PC-9 (cell line): ENCODE data around the gene FXYD4. TPM values are rescaled to one million over a fixed set of nuclear protein-coding genes. Genes with fewer than 3 reads are reported as not detected.

Experiments used
- BruUV-seq: library from RNA; stranded (reverse); fragments of 400-500 nt; replicated peaks from 2 replicates; lab custom pipeline; 2021; lab: Mats Ljungman, UMichigan
- CTCF ChIA-PET: fragments of 300-600 bp; sonication (Branson Sonifier 250); formaldehyde crosslinking; loops from one replicate; lab custom pipeline; 2022; ENCODE audit warnings: antibody characterized with exemption; lab: Charles Lee
- POLR2A ChIA-PET: fragments of 300-600 bp; sonication (Branson Sonifier 250); formaldehyde crosslinking; loops from one replicate; lab custom pipeline; 2022; ENCODE audit warnings: antibody characterized with exemption; ENCODE audit not compliant: unreplicated experiment; lab: Charles Lee
- DNase-seq, 2 experiments: peaks; one replicate each; pipeline versions ENCODE4 v3.0.0 to v3.0.0-alpha.2; 2015 to 2022; ENCODE audit warnings: mixed read lengths in 1 of 2
- H2AFZ ChIP-seq: fragments of 200-600 bp; sonication (generic); 2 replicates; pipeline ENCODE4 v1.8.1; 2017; ENCODE audit warnings: antibody characterized with exemption
- H3F3A ChIP-seq: fragments of 200-600 bp; sonication (generic); 2 replicates; pipeline ENCODE4 v1.8.1; 2017; ENCODE audit warnings: antibody characterized with exemption, mild to moderate bottlenecking, low read depth; ENCODE audit not compliant: insufficient read depth
- H3K27ac ChIP-seq: fragments of 200-600 bp; sonication (generic); 2 replicates; pipeline ENCODE4 v1.6.1; 2016; ENCODE audit warnings: mixed run types
- H3K27me3 ChIP-seq: fragments of 200-600 bp; sonication (generic); 2 replicates; pipeline ENCODE4 v1.6.1; 2016; ENCODE audit warnings: low read depth, mixed run types; ENCODE audit not compliant: insufficient read depth
- H3K36me3 ChIP-seq: fragments of 200-600 bp; sonication (generic); 2 replicates; pipeline ENCODE4 v1.6.1; 2016; ENCODE audit warnings: low read depth, mixed run types
- H3K4me1 ChIP-seq: fragments of 200-600 bp; sonication (generic); replicated peaks from 2 replicates; pipeline ENCODE4 v1.6.1; 2016; ENCODE audit warnings: mixed run types; ENCODE audit not compliant: insufficient read depth
- H3K4me2 ChIP-seq: fragments of 200-600 bp; sonication (generic); 2 replicates; pipeline ENCODE4 v1.6.1; 2017; ENCODE audit warnings: mixed run types
- H3K4me3 ChIP-seq: fragments of 200-600 bp; sonication (generic); 2 replicates; pipeline ENCODE4 v1.6.1; 2016; ENCODE audit warnings: mixed run types
- H3K79me2 ChIP-seq: fragments of 200-600 bp; sonication (generic); 2 replicates; pipeline ENCODE4 v1.6.1; 2017; ENCODE audit warnings: low read depth, mixed run types
- H3K9me2 ChIP-seq: fragments of 200-600 bp; sonication (generic); 2 replicates; pipeline ENCODE4 v1.8.1; 2017; ENCODE audit warnings: mild to moderate bottlenecking; ENCODE audit not compliant: insufficient read depth
- H3K9me3 ChIP-seq: fragments of 200-600 bp; sonication (generic); 2 replicates; pipeline ENCODE4 v1.8.1; 2016; ENCODE audit warnings: low read depth; ENCODE audit not compliant: insufficient read depth
- H4K20me1 ChIP-seq: fragments of 200-600 bp; sonication (generic); 2 replicates; pipeline ENCODE4 v1.8.1; 2017; ENCODE audit not compliant: insufficient read depth
- EZH2 ChIP-seq: fragments of 200-600 bp; sonication (generic); IDR thresholded peaks from 2 replicates; pipeline ENCODE4 v1.8.0; 2017; ENCODE audit warnings: antibody characterized with exemption, low read depth
- intact Hi-C: fragments of 100-400 bp; cut with micrococcal nuclease; formaldehyde crosslinking; loops from one replicate; pipeline ENCODE4 v1.10.0; 2022; ENCODE audit not compliant: unreplicated experiment
- total RNA-seq: library from RNA; stranded (reverse); gene quantifications from 2 replicates; pipeline ENCODE4 v1.2.3, GENCODE V29; 2021
- TF ChIP-seq, protein P1 (sequence below): fragments of 200-600 bp; sonication (generic); conservative IDR thresholded peaks from 2 replicates; pipeline ENCODE4 v1.6.1; 2017; ENCODE audit warnings: mixed run types, antibody characterized with exemption, mild to moderate bottlenecking, moderate library complexity

Gene FXYD4
- total RNA-seq, 1 experiment from 2014 or later: not detected

DNA sequence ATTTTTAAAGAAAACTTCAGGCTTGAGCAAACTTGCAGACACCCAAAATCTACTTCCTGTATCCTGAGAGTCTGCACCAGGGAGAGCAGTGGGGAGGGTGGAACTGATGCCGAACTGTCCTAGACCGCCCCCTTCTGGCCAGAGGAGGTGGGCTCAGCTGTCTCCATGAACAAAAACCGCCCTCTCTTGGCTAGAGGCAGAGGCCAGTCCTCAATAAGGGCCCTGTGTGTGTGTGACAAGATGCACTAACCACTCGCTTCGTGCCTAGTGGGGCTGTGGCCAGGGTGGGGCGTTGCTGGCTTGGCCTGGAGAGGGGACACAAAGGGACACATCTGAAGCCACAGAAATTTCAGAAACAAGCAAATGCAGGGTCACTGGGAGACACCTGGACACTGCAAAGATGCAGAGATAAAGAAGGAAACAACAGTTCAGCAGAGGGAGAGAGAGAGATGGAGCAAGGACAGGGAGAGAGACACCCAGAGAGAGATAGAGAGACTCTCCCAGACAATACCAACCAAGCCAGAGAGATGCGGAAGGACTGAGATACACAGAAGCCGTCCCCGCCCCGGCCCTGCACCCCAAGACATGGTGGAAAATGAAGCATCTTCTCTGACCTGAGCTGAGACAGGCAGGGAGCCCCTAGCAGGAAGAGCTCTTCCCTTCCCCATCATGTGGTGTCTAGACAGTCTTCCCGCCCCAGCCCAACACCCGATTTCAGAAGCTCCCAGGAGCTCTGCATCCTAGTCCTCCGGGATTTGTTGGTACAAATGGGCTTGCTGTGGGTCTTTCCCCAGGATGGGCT is 22.7 kb upstream of the FXYD4 start:
- no peaks in the 10 kb centered on the region for H4K20me1 ChIP-seq
- H3K4me2 ChIP-seq: peak overlapping the region; percentile 3; the same call in 1 of the 2 replicates
- H3K9me3 ChIP-seq: no peaks in the 10 kb centered on the region
- H3K27me3 ChIP-seq: no peaks in the 10 kb centered on the region
- intact Hi-C loops: loop anchor here (1.0 to 2.0 kb wide), 5 partner anchors 55 to 482 kb away; no protein-coding TSS in a partner anchor
- CTCF ChIA-PET: interaction anchor here (0.6 to 1.1 kb wide), 2 partner anchors 56 to 146 kb away, joined by 3 read pairs; no protein-coding TSS in a partner anchor
- H3K4me3 ChIP-seq: no peak overlapping the region
- H3K9me2 ChIP-seq: no peaks in the 10 kb centered on the region
- H3K27ac ChIP-seq: no peak overlapping the region
- no peaks in the 10 kb centered on the region for H3K36me3 ChIP-seq
- no TSS peak for BruUV-seq
- peaks cover 23% of the 10 kb centered on the region for H3F3A ChIP-seq
- TF ChIP-seq EZH2: no peak
- TF ChIP-seq, protein P1, sequence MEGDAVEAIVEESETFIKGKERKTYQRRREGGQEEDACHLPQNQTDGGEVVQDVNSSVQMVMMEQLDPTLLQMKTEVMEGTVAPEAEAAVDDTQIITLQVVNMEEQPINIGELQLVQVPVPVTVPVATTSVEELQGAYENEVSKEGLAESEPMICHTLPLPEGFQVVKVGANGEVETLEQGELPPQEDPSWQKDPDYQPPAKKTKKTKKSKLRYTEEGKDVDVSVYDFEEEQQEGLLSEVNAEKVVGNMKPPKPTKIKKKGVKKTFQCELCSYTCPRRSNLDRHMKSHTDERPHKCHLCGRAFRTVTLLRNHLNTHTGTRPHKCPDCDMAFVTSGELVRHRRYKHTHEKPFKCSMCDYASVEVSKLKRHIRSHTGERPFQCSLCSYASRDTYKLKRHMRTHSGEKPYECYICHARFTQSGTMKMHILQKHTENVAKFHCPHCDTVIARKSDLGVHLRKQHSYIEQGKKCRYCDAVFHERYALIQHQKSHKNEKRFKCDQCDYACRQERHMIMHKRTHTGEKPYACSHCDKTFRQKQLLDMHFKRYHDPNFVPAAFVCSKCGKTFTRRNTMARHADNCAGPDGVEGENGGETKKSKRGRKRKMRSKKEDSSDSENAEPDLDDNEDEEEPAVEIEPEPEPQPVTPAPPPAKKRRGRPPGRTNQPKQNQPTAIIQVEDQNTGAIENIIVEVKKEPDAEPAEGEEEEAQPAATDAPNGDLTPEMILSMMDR: peak; percentile 96
- H3K79me2 ChIP-seq: no peaks in the 10 kb centered on the region
- no peak overlapping the region for H2AFZ ChIP-seq
- POLR2A ChIA-PET: no interaction called here
- peaks cover 39% of the 10 kb centered on the region for H3K4me1 ChIP-seq
- DNase-seq: peak; percentile 64 to 85

DNA sequence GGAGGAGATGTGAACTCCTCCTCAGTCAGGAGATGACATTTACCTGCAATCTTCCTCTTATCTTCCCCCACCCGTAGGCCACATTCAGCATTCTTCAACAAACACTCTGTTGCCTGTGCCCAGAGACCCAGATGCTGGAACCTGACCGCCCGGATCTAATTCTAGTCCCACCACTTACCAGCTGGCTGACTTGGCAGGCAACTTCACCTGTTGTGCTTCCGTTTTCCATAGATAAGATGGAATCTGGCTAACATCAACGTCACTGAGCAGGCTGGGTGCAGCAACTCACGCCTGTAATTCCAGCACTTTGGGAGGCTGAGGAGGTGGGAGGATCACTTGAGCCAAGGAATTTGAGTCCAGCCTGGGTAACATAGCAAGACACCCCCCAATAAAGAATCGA is 21.3 kb upstream of the FXYD4 start:
- H4K20me1 ChIP-seq: no peaks in the 10 kb centered on the region
- no TSS peak for BruUV-seq
- H3K27me3 ChIP-seq: no peaks in the 10 kb centered on the region
- H3K27ac ChIP-seq: no peak overlapping the region
- peak; percentile 86 to 92 for DNase-seq
- no peak overlapping the region for H2AFZ ChIP-seq
- ChIA-PET CTCF (no interaction called here), POLR2A (no interaction called here)
- H3K9me3 ChIP-seq: no peaks in the 10 kb centered on the region
- H3F3A ChIP-seq: peaks cover 35% of the 10 kb centered on the region
- TF ChIP-seq EZH2: no peak
- TF ChIP-seq, protein P1: no peak
- no peaks in the 10 kb centered on the region for H3K79me2 ChIP-seq
- H3K9me2 ChIP-seq: no peaks in the 10 kb centered on the region
- H3K4me2 ChIP-seq: peak overlapping the region; percentile 49
- no peak overlapping the region for H3K4me3 ChIP-seq
- no peaks in the 10 kb centered on the region for H3K36me3 ChIP-seq
- peaks cover 47% of the 10 kb centered on the region for H3K4me1 ChIP-seq
- intact Hi-C loops: loop anchor here (1.0 to 5.0 kb wide), 4 partner anchors 27 to 211 kb away; partner anchors contain the start of genes CSGALNACT2 and ZNF487

DNA sequence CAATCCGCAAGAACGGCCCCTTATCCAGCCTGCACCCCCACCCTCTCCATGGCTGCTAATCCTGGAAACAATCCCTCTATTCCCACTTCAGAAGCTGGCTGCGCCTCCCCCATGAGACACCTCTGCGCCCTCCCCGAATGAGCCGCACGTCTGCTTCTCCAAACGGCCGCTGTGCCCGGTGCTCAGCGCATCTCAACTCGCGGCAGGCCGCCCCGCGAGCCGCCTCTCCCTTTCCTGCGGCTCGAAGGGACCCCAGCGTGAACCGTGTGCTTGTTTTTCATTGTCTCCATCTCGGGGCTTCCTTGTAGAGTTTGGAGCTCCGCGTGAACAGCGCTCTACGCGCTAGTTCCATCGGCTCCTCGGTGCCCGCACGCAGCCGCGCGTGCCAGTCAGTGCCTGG is 20.8 kb upstream of the FXYD4 start:
- Histone ChIP-seq H3K9me3 (no peaks in the 10 kb centered on the region), H3K4me3 (no peak overlapping the region)
- intact Hi-C loops: loop anchor here (1.0 to 5.0 kb wide), 4 partner anchors 27 to 212 kb away; partner anchors contain the start of genes CSGALNACT2 and ZNF487

More for the DNA sequence above, 20.8 kb upstream of the FXYD4 start:
- peaks cover 53% of the 10 kb centered on the region for H3K4me1 ChIP-seq
- no TSS peak for BruUV-seq
- no peak overlapping the region for H3K27ac ChIP-seq
- TF ChIP-seq EZH2: no peak
- TF ChIP-seq, protein P1: no peak
- H4K20me1 ChIP-seq: no peaks in the 10 kb centered on the region
- no peaks in the 10 kb centered on the region for H3K36me3 ChIP-seq
- no peak overlapping the region for H2AFZ ChIP-seq
- H3K4me2 ChIP-seq: peak overlapping the region; percentile 49
- H3F3A ChIP-seq: peaks cover 41% of the 10 kb centered on the region
- ChIA-PET POLR2A (no interaction called here), CTCF (interaction anchor here (1.2 kb wide), 1 partner anchor 34 kb away, joined by 8 read pairs; no protein-coding TSS in a partner anchor)
- H3K79me2 ChIP-seq: no peaks in the 10 kb centered on the region
- H3K27me3 ChIP-seq: no peaks in the 10 kb centered on the region
- no peaks in the 10 kb centered on the region for H3K9me2 ChIP-seq
- DNase-seq: no peak
